ENCODE measurements around the gene IL12B.
"Not testable (repeated sequence)": the region's sequence is repeated elsewhere in the genome, so short reads cannot be mapped to it uniquely, and the experiment has no call there.

Gene IL12B

GRCh38 chr5:159332800-159333544, 2.7 kb upstream of the IL12B start:
- DNase-seq = no peak

DNA sequence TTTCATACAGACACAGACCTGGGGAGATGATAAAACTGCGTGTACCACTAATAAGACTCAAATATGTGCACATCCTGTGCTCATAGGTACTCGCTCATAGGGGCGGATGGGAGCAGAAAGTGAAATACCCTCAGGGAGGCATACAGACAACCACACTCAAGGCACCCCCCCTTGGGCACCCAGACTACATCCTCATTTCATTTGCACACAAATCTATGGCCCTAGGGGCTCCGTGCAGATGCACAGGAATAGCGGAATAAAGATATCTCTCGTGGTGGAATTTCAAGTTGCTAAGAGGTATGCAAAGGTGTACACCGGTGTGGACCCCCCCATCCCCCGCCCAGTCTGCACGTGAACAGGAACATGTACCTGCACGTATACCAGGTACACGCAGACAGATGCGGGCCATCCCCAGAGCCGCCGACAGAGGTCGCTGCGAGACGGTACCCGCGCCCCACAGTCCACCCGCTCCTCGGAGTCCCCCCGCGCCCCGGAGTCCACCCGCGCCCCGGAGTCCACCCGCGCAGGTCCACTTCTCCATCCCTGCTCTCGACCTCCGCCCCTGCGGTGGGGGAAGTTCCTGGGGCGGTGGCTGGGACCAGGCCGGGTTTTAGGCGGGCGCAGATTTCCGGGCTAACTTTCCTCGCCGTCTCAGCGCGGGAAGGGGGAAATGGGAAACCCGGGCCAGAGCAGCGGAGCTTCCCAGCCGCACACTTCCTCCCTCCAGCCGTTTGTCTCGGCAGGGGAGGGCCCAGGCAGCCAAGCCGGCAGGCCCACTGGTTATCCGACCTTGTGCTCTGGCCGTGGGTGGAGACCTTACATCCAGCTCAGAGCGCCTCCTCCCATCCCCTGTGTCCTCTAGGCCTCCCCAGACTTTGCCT, 1.0 kb upstream of the IL12B start:
- DNase-seq = peak; percentile 64

- no peak for DNase-seq
Observed at GRCh38 chr5:159324986-159325385, 5.3 kb downstream of the IL12B start.

- no peak for DNase-seq
Observed at GRCh38 chr5:159324102-159324755, 6.1 kb downstream of the IL12B start.

GRCh38 chr5:159322180-159322579, 8.1 kb downstream of the IL12B start:
- no peak for DNase-seq

- DNase-seq = no peak
Observed at GRCh38 chr5:159319832-159320231, 10.5 kb downstream of the IL12B start.

GRCh38 chr5:159319363-159319762, 10.9 kb downstream of the IL12B start:
- DNase-seq = no peak

GRCh38 chr5:159318448-159318847, 11.8 kb downstream of the IL12B start:
- no peak for DNase-seq

DNA sequence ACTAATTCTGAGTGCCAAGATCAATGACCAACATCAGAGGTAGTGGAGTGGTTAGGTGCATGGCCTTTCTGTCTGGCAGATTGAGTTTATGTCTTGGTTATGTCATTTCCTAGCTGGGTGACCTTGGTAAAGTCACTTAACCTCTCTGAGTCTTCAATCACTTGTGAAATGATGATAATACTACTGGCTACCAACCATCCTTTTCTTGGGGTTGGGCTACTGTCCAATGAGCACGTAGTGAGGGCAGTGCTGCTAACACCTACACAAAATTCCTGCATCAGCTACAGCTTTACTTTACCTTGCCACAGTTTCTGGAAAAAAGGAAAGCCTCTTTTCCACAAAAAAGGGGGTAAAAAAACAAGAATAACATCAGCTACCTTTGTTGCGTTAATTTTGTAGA, 12.4 kb downstream of the IL12B start:
- DNase-seq = no peak

GRCh38 chr5:159316519-159317383, 13.5 kb downstream of the IL12B start:
- peak; percentile 46 for DNase-seq

DNA sequence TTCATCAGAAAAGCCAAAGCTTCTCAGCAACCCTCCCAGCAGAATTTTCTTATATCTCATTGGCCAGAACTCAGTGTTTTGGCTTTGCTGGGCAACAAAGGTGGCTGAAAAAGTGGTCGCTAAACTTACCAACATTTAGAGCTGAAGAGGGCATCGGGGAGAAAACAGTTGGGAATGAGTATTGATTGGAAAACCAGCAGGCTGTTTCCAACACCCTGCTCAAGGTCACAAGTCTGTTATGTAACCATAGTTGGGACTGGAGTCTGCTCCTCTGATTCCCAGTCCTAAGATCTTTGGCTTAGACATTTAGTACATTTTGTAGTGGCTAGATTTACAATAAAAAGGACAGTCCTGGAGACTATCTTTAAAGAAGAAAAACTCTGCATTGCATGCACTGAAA, 17.1 kb downstream of the IL12B start:
- no peak for DNase-seq

GRCh38 chr5:159311063-159311462, 19.2 kb downstream of the IL12B start:
- DNase-seq = no peak

GRCh38 chr5:159310511-159310910, 19.8 kb downstream of the IL12B start:
- DNase-seq = no peak

DNA sequence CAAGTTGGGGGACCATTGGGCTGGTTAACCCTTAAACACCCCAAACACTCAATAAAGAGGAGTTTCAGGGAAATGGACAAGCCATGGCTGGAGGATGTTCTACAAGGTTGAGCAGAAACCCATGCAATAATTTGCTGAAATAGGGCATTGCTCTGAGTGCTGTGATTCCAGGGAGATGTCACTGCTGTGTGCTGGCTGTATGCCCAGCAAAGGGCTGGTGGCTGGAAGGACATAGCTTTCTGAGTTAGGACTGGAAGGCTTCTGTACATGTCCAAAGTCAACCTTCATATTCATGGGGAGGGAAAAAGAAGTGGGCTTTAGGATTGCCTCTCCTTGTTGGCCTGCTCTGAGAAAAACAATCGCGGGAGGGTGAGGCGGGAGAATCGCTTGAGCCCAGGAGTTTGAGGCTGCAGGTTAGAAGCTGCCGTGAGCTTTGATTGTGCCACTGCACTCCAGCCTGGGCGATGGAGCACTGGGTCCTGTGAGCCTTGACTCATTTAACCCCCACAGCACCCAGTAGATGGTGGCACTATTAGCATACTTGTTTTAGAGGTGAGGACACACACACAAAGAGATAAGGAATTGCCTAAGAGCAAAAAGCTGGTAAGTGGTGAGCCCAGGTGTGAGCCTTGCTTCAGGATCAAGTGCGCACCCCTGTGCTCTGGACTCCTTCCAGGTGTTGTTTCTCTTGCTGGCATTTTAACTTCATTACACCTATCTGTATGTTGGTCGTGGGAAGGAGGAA, 20.4 kb downstream of the IL12B start:
- no peak for DNase-seq

DNA sequence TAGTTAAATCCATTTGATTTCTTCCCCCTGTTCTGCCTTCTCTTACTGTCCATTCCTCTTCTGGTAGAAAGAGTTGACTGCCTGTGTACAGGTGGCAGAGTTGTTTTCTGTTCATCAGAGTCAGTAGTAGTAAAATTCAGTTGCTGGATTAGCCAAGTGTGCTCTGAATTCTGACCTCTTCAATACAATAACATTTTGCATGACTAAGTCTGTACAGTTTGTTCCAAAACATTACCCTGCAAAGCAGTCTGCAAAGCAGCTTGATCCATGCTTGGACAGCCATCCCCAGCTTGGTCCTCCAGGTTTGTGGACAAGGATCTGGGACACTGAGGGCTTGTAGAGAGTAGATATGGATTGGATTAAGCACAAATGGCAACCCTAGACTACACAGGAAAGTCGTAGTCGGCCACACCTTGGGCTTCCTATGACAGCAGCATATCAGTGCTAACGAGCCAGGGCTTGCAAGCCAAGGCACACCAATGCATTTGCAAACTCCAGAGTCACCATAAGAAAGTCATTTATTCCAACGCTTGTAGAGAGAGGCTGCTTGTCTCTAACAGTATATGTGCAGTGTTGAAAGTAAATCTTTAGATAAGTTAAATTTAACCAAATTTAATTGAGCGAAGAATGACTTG, 25.2 kb downstream of the IL12B start:
- DNase-seq = no peak

DNA sequence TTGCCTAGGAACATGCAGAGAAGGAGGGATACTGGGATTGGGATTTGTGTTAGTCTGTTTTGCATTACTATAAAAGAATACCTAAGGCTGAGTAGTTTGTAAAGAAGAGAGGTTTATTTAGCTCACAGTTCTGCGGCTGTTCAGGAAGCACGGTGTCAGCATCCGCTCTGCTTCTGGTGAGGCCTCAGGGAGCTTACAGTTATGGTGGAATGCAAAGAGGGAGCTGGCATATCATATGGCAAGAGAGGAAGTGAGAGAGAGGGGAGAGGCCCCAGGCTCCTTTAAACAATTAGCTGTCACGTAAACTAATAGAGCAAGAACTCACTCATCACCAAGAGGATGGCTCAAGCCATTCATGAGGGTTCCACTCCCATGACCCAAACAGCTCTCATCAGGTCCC, 27.0 kb downstream of the IL12B start:
- no peak for DNase-seq

DNA sequence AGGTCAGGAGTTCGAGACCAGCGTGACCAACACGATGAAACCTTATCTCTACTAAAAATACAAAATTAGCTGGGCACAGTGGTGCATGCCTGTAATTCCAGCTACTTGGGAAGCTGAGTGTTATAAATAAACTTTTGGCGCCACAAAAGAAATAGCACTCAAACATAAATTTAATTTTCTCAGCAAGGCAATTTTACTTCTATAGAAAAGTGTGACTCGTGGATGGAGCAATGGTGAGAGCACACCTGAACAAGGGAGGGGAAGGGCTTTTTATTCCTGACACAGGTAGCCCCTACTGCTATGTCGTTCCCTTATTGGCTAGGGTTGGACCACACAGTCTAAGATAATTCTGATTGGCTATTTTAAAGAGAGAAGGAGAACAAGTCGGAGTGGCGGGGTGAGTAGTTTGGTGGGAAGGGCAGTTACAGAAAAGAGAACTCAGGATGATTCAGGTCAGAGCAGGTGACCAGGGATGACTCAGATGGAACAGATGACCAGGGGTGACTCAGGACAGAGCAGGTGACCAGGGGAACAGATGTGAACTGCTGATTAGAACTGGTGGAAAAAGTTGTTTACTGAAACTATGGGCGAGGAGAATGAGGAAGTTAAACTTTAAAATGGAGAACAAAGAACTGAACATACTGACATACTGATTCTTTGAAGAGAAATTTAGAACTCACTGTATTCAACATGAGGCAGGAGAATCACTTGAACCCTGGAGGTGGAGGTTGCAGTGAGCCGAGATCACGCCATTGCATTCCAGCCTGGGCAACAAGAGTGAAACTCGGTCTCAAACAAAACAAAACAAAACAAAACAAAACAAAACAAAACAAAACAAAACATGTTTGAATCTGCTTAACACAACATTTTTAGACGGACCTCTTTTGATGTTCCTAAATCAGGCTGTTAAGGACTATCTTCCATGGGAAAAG, 28.1 kb downstream of the IL12B start:
- not testable (repeated sequence) for DNase-seq

DNA sequence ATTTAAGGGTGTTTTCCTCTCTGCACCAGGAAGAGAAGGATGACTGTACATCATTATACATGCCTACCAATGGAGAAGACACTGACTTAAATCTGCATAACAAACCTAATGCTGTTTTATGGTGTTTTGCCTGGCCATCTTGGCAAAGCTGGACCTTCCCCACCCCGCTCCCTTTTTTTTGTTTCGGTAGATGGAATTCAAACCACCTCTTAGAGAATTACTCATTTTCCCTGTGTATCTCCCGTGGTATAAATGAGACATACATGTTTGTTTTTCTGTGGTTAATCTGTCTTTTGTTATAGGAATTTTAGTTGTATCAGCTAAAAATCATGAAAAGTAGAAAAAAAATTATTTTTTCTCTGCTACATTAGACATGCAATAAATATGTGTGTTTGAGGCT, 28.8 kb downstream of the IL12B start:
- DNase-seq = no peak

- DNase-seq = not testable (repeated sequence)
Observed at GRCh38 chr5:159297300-159297699, 33.0 kb downstream of the IL12B start.

DNA sequence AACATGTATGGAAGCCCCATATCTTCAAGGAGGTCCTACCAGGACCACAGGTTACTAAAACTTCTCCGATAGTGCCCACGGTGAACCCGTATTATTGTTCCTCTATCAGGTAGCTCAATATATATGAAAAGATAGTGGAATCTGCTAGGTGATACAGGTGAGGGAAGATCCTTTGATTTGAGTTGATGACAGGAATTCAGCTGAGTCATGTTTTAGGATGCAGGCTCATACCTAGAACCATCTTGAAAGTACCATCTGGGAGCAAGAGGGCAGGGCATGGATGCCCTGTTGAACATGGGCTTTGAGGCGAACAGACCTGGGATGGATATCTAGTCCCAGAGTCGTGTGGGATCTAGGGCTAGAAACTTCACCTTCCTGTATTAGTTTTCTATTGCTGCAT, 35.4 kb downstream of the IL12B start:
- DNase-seq = no peak

Data from activated CD4-positive, alpha-beta T cell treated with anti-CD3 and anti-CD28 coated beads, Interleukin-2, amount 50 U/mL, for 16 hours (primary cell).